Measurements from ENCODE around the gene TMPRSS6. TPM values are rescaled to one million over a fixed set of nuclear protein-coding genes. Genes with fewer than 3 reads are reported as not detected.
A peak's percentile ranks its signal among the peaks of the same experiment; 100 is the strongest.

Gene TMPRSS6
- total RNA-seq, 1 donor from 2014 or later: 0.53 TPM

DNA sequence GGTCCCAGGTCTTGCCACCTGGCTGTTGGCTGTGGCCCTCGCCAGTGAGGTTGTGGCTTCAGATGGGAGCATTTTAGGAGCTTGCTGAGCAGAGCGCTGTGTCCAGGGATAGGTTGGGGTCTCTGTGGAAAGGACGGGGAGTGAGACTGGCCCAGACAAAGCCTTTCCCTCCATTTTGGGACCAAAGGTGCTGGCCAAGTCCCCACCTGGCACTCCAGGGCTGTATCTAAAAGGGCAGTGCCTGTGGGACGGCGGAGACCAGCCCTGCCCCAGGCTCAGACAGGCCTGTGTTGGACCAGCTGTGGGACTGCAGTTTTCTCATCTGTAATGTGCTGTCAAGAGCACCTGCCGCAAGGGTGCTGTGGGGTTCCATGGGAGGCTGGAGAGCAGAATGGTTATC lies 62.9 kb downstream of the TMPRSS6 start:
- Histone ChIP-seq H3K27ac (no peak overlapping the region), H3K27me3 (ENCODE audit: low read depth) (no peaks in the 10 kb centered on the region), H3K4me3 (no peak overlapping the region), H3K9me3 (no peaks in the 10 kb centered on the region), H3K36me3 (no peaks in the 10 kb centered on the region), H3K4me1 (peaks cover 22% of the 10 kb centered on the region)
- DNase-seq (no peak), ATAC-seq (no peak)
- intact Hi-C loops (cut with DNase I): no loop called here
- TF ChIP-seq, protein P1, sequence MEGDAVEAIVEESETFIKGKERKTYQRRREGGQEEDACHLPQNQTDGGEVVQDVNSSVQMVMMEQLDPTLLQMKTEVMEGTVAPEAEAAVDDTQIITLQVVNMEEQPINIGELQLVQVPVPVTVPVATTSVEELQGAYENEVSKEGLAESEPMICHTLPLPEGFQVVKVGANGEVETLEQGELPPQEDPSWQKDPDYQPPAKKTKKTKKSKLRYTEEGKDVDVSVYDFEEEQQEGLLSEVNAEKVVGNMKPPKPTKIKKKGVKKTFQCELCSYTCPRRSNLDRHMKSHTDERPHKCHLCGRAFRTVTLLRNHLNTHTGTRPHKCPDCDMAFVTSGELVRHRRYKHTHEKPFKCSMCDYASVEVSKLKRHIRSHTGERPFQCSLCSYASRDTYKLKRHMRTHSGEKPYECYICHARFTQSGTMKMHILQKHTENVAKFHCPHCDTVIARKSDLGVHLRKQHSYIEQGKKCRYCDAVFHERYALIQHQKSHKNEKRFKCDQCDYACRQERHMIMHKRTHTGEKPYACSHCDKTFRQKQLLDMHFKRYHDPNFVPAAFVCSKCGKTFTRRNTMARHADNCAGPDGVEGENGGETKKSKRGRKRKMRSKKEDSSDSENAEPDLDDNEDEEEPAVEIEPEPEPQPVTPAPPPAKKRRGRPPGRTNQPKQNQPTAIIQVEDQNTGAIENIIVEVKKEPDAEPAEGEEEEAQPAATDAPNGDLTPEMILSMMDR (IDR thresholded peaks at IDR 0.05): no peak

DNA sequence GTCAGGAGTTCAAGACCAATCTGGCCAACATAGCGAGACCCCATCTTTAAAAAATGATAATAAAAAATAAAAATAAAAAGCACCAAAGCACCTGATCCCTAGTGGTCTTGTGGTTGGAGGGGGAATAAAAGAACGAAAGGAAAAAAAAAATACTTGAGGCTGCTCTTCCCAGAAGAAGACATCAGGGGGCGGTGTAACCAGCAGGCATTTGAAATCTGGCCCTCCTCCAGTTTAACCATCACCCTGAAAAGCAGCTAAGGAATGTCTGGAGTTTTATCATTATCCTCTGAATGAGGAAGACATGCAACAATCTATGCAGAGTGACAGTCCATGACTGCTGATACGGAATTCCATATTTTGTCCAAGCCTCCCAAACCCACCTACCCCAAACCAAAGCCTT lies 63.6 kb downstream of the TMPRSS6 start:
- ATAC-seq: no peak
- intact Hi-C loops (cut with DNase I): no loop called here
- no peak for DNase-seq
- TF ChIP-seq, protein P1 (IDR thresholded peaks at IDR 0.05): peak; percentile 47
- no peak overlapping the region for H3K27ac ChIP-seq
- H3K27me3 ChIP-seq (ENCODE audit: low read depth): no peaks in the 10 kb centered on the region
- no peak overlapping the region for H3K4me3 ChIP-seq
- no peaks in the 10 kb centered on the region for H3K36me3 ChIP-seq
- H3K4me1 ChIP-seq: peaks cover 18% of the 10 kb centered on the region
- no peaks in the 10 kb centered on the region for H3K9me3 ChIP-seq

DNA sequence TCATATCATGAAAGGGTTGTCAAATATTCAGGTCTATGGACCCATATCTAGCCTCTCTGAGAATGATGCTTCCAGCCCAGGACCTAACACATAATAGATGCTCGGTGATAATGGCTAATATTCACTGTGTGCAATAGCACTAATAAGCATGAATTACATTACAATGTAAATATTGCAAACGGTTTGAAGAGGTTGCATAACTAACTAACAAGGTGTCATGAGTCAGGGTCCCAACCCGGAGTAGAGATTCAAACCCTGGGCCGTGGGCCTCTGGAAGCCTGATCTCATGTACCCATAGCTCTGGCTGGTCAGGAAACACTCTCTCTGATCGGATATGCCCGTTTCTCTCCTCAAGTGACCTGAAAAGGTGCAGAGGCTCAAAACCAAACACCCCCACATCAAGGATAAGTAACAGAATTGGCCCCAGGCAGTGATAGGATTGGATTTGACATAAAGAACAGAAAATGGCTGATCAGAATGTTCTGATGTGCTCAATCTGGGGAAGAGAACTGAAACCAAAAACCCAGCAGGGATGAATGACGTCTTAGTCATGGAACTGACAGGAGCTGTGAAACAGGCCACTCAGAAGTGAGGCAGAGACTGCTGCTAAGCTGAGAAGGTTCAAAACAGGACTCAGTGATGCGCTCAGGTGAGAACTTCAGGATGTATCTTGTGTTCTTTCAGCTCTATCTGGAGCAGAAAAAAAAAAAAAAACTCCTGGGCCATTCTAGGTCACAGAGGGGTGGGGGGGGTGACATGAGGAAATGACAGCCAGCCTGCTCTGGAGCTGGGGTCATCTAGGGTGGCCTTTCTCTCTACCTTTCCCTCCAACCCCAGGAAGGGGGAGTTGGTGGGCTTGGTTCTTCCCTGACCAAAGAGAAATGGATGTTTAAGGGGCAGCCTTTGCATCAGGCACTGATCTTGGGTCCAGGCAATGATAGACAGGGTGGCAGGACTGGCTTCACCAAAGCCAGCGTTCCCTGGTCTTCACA lies 64.6 kb downstream of the TMPRSS6 start:
- no peaks in the 10 kb centered on the region for H3K27me3 ChIP-seq (ENCODE audit: low read depth)
- no peak overlapping the region for H3K4me3 ChIP-seq
- intact Hi-C loops (cut with DNase I): no loop called here
- H3K27ac ChIP-seq: no peak overlapping the region
- H3K9me3 ChIP-seq: no peaks in the 10 kb centered on the region
- TF ChIP-seq, protein P1 (IDR thresholded peaks at IDR 0.05): no peak
- H3K36me3 ChIP-seq: no peaks in the 10 kb centered on the region
- H3K4me1 ChIP-seq: peaks cover 15% of the 10 kb centered on the region
- ATAC-seq (peak in 1 of 2 donors; percentile 45), DNase-seq (no peak)

DNA sequence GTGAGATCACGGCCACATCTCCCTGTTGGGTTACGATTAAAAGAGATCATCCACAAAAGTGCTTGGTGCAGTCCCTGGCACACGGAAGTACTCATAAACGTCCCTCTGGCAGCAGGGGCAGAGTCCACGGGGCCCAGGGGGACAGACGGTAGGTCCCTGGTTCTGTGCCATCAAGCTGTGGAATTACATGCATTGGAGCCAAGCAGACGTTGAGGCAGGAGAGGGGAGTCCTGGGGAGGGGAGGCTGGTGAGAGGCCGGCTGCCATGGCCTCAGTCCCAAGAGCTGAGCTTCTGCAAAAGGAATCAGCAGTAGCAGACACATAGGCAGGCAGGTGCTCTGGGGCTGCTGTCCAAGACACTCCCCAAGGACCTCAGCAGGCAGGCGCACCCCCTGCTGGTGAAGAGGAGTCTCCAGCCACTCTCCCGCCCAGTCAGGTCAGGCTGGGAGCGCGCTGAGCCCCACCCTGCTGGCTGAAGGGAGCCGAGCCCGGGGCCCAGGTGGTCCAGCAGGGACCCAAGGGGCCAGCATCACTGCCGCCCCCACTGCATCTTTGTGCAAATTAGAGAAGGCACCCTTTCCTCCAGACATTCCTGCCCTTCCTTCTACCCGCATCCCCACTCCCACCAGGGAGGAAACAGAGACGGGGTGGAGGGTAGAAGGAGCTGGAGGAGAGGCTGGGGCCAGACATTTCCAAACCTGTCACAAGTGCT lies 65.5 kb downstream of the TMPRSS6 start:
- H3K27ac ChIP-seq: no peak overlapping the region
- intact Hi-C loops (cut with DNase I): no loop called here
- no peak overlapping the region for H3K4me3 ChIP-seq
- DNase-seq (peak; percentile 88), ATAC-seq (peak; percentile 96 to 98)
- H3K36me3 ChIP-seq: no peaks in the 10 kb centered on the region
- TF ChIP-seq, protein P1 (IDR thresholded peaks at IDR 0.05): peak; percentile 75
- no peaks in the 10 kb centered on the region for H3K27me3 ChIP-seq (ENCODE audit: low read depth)
- H3K4me1 ChIP-seq: peaks cover 15% of the 10 kb centered on the region
- H3K9me3 ChIP-seq: no peaks in the 10 kb centered on the region

DNA sequence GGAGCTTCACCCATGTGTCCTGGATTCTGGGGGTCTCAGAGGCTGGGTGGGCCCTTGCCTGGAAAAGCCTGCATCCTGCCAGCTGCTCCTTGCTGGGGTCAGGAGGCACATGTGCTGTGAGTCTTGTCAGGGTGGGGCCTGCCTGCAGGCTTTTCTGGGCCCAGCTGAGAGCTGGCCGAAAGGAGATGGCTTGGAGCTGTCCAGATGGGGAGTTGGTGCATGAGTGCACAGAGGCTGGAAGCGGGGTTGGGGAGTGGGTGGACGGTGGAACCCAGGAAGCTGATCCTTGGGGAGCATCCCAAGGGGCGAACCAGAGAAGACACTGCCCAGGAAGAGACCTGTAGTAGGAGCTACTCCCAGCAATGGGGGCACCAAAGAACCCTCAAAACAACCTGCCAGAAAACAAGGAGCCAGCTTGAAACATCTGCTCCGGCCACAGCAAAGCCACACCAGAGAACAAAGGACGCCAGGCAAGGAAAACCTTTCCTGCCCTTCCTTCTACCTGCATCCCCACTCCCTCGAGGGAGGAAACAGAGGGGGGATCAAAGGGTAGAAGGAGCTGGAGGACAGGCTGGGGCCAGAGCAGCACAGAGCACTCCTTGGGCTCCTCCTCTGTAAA lies 66.2 kb downstream of the TMPRSS6 start:
- H3K9me3 ChIP-seq: no peaks in the 10 kb centered on the region
- no peaks in the 10 kb centered on the region for H3K36me3 ChIP-seq
- DNase-seq (no peak), ATAC-seq (no peak)
- no peaks in the 10 kb centered on the region for H3K27me3 ChIP-seq (ENCODE audit: low read depth)
- intact Hi-C loops (cut with DNase I): no loop called here
- peaks cover 15% of the 10 kb centered on the region for H3K4me1 ChIP-seq
- H3K4me3 ChIP-seq: no peak overlapping the region
- no peak overlapping the region for H3K27ac ChIP-seq
- TF ChIP-seq, protein P1 (IDR thresholded peaks at IDR 0.05): no peak
